NCI-H2196 treated with DMSO at 0.1 percent for 48 hours (cell line): ENCODE measurements around the gene WWOX.

Source experiments
- DNase-seq: peaks from one replicate; lab custom pipeline; 2025; ENCODE audit not compliant: unreplicated experiment; lab: John Stamatoyannopoulos, UW

Gene WWOX

DNA sequence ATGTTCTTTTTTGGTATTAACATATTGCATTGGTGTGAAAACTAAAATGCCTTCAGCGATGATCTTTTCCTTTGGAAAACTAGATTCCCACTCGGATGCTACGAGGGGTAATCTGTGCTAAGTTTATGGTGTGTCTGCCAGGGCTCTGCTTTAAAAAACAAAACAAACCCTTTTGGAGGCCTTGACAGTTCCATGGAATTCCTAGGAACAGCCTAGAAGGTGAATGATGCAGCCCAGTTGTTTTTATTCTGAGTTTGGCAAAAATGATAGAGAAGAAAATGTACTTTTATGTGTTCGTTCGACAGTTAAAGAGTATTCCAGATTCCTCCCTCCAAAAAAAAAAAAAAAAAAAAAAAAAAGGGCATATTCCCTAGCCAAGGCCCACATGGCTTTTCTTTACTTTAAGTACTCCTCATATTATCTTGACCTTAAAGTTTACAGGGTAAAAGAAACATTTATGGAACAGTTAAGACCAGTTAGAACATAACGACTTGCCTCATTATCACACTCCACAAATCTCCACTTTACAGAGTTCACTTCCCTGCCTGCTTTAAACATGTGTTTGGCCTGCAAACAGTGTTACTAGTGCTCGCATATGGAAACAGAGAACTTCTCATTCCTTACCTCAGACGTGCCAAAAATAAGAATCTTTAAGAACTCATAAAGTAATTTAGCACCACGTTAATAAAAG lies 159.1 kb downstream of the WWOX start:
- no peak for DNase-seq

DNA sequence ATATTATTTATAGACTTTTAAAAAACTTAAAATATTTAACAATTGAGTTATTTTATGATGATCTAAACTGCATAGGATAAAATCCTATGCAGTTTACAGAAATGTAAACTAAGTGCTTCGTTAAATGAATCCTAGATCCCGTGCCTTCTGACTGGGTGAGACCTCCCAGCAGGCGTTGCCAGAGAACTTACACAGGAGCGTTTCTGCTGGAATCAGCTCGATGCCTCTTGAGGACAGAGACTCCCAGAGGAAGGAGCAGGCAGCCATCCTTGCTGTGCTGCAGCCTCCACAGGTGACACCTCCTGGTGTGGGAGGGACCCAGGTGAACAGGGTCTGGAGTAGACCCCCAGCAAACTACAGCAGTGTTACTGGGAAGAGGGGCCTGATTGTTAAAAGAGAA lies 160.4 kb downstream of the WWOX start:
- DNase-seq, result no peak

DNA sequence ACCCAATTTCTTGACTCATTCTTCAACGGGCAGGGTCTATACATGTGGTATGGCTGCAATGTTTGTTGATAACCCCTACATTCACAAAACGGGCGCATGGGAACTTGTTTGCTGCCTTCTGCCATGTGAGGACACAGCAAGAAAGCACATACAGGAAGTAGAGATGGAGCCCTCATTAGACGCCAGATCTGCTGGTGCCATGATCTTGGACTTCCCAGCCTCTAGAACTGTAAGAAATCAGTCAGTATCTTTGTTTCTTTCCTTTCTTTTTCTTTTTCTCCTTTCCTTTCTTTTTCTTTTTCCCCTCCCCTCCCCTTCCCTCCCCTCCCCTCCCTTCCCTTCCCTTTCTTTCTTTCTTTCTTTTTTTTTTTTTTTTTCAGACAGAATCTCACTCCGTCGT lies 165.2 kb downstream of the WWOX start:
- no peak for DNase-seq

DNA sequence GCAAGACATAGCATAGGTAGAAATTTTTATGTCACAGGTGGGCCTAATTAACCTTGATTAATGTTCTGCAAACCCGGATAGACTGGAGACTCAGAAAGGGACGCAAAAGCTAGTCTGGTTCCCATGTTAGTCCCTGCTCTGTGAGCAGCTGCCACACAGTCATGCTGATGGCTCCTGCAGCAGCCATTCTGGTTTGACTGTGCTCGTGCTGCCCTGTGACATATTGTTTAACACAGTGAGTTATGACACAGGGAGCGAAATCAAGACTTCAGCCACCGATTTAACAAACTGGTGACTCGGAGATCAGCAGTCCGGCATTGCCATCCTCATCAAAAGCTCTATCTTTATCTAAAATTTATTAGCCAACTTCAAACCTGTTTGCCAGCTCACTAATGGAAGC lies 169.8 kb downstream of the WWOX start:
- no peak for DNase-seq

DNA sequence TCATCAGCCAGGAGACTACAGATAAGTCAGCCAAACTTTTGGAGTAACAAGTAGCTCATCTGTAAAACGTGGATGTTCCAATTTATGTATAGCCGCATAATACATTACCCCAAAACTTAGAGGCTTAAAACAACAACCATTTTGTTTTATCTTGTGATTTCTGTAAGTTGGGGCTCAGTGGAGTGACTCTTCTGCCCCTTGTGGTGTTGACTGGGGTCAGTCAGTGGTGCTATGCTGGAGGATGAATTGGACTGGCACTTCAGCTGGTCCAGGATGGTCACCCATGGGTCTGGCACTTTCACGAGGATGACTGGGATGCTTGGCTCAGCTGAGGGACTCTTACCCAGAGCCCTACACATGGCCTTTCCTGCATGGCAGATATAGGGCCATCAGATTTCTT lies 172.5 kb downstream of the WWOX start:
- no peak for DNase-seq

DNA sequence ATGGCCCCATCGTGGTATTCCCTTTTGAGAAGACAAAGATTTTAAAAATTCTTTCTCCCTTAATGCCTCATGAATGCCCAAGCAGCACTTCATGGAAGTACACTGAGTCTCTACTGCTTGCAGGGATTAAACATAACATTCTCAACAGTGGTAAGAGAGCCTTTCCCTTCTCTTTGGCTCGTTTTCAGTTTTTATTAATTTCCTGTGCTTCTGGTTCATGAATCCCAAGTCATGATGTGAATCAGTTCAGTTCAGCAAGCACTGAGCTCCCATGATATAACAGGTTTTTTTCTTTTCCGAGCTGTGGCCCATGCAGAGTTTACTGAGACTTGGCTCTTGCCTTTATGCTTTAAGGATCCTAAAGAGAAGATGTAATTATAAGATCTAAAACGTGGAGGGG lies 175.3 kb downstream of the WWOX start:
- no peak for DNase-seq

DNA sequence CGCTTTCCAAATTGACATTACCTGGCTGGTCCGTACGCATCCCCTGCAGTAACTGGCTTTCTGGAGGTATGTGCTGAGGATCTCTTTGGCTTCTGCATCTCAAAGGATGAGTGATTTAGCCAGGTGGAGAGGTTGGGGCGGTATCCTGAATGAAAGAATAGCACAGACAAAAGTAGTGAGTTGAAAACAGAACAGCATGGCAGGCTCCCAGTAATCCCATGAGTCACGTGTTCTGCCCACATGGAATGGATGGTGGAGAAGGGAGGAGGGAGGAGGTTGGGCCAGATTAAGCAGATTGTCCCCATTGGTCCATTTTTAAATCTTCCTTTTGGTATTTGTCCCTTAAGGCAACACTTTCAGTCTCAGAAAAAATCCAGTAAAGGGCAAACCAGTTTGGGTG lies 176.0 kb downstream of the WWOX start:
- no peak for DNase-seq

DNA sequence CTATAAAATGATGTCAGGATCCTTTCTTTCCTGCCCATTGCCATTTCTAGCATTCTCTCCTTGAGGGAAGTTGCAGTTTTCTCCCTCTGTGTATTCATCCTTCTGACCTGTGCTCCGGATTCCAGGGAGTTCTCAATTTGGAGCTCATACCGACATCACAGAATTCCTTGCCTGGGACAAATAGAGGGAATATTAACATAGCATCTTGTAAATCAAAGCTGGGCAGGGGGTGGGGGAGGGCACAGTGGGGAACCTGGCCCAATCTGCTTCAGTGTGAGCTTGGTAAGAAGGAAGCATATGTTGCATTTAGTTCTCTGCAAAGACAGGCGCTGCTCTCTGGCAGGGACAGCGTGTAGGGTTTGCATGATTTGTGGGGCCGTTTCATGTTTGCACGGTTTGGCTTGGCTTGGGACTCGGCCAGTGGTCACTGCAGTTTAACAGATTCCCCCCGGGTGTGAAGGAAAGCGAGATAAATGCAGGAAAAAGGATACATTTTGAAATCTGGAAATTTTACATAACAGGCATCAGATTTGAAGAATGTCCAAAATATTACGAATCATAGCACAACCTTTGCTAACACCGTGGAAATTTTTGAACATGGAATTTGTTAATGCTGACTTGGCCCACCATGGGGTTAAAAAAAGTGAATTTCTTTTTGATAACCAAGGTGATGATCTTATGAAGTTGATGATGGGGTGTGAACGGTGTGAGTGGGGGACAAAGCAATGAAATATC lies 178.0 kb downstream of the WWOX start:
- no peak for DNase-seq

DNA sequence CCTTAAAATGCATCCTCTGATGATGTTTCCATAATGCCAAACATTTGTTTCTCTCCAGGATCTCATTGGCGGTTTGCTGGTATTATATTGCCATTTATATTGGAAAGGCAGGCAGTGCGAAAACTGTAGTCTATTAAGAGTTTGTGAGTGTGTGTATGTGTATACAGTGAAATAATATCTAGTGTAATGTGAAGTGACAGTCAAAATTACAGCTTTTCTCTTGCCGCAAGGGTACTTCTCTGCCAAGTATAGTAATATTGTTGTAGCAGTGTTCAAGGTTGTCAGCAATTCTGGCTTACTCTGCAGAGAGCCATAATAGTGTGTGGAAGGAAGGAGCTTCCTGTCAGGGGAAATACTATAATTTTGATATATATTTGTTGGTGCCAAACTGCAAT lies 178.6 kb downstream of the WWOX start:
- no peak for DNase-seq

DNA sequence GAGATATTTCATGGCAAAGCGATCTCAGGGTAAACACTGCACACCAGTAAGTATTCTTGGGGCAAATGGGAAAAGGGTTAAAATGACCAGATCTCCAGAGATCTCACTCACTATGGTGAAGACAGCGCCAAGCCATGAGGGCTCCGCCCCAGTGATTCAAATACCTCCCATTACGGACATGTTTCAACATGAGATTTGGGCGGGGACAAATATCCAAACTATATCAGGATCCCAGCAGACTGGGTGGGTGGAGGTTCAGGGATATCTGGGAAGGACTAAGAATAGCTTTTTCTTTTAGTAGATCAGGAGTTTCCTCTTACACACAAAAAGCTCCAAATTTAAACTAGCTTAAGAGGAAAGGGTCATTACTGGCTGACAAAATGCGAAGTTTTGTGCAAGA lies 181.7 kb downstream of the WWOX start:
- no peak for DNase-seq

DNA sequence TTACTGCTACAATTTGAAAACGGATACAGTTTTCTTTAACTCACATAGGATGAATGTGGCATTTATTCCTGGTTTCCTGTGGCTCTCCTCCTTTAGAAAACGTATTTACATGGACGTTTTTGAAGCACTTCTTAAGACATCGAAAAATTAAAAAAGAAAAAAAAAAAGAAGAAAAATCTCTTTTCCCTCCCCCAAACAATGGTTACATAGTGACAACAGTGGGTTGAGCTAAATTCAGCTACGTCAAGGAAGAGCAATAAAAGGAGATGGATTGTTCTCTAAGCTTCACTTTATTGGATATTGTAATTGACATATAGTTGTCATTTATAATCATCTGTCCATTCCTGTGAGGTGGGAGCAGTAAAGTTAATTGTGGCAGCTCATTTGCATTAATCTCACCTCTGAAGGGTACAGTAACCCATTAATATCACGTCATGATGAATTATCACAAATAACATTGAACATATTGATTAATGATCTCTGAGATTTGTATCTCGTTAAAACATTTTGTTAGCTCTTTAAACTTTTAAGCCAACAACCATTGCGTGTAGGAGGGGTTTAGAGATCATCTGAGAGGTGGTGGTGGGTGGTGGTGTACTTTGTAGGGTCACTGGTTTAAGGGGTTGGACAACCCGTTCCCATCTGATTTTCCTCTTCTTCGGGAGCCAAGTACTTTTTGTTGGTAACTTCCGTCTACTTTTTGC lies 184.2 kb downstream of the WWOX start:
- no peak for DNase-seq

DNA sequence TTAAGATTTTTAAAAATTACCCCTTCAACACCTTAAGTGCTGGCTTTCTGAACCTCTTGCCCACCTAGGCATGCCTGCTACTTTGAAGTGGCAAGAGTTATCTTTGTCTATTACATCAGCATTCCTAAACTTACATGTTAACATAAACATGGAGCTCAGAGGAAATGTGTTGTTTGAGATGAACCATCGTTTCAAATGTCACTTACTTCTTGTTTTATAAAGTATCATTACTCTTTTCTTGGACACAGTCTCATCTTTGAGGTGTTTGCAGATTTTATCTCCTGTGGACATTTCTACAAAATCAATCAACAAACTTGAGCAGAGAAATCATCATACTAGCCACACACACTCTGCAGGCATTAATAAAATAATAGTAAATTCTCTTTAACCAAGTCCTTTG lies 184.9 kb downstream of the WWOX start:
- no peak for DNase-seq

DNA sequence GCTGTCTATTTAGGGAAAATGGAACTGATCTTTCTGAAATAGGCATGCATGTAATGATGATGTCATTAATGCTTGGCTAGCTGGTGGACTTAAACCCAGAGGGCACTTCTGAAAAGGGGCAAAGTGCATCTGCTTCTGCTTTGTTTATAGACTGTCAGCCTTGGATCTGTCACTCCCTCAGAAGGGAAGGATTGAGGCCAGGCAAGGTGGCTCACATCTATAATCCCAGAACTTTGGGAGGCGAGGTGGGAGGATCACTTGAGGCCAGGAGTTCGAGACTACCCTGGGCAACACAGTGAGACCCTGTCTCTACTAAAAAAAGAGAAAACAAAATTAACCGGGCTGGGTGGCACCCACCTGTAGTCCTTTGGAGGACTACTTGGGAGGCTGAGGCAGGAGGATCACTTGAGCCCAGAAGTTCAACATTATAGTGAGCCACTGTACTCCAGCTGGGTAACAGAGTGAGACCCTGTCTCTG lies 185.5 kb downstream of the WWOX start:
- no peak for DNase-seq

DNA sequence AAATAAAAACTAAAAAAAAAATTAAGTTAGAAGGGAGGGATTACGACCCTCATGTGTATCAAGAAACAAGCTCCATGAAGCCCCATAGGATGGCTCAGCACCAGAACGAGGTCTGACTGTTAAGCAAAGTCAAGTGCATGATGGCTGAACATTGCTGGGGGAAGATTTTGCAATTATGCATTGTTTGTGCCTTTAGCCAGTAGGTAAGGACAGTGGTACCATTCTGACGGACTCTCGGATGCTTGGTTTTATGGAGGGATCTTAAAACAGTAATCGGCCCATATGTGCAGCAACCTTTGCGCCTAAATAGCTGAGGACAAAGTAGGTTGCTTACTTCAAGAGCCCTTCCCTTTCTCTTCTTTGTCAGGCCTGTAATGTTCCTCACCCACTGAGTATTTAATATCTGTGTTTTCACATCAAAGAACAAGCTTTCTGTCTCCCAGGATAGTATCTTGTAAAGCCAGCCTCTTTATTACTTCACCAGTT lies 186.0 kb downstream of the WWOX start:
- DNase-seq, result no peak

DNA sequence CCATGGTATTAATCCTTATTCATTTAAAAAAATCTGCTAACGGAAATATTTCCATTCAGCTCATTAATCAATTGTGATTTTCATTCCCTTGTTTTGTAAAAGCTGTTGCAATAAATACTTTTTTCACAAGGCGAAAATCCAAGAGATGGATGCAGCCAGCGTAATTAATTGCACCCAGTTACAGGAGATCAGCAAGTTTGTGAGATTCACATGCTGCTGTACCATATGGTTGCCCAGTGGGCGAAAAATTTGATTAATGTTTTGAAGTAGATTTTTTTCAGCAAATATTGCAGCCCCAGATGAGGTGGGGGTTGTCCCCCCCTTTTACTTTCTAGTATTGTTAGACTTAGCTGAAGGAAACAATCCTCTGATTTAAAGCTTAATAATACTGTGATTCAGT lies 186.6 kb downstream of the WWOX start:
- DNase-seq, result no peak

DNA sequence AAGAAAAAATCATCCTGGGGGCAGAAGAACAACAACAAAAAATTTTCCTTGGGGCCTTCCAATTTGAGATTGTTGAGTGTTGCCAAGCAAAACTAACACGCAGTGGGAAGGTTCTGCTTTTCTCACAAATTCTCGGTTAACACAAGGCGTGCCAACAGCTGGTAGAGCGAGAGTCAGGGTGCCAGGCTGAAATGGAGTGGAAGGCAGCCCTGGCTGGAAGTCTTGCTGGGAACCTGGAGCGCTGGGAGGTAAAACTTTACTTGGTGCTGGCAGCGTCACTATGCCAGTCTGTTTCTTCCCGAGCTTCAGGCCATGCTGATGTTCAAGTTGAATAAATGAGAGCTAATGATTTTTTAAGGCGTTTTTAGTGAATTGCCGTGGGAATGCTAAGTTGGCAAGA lies 189.4 kb downstream of the WWOX start:
- no peak for DNase-seq

DNA sequence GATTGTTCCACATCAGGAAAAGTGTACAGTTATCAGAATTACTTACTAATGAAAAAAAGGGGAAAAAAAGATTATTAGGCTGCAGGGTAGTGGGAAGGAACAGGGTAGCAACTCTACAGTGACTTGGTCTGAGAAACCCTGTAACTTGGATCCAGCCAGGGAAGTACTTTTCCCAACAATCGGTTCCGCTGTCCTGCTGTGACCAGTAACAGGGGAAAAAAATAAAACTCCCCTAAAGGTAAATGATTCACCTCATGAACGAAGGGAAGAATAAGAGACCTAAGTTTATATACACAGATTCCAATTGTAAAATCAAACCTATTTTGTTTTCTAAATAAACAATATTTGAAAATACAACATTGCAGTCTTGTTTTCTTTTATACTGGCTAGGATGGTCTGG lies 189.9 kb downstream of the WWOX start:
- DNase-seq, result no peak

DNA sequence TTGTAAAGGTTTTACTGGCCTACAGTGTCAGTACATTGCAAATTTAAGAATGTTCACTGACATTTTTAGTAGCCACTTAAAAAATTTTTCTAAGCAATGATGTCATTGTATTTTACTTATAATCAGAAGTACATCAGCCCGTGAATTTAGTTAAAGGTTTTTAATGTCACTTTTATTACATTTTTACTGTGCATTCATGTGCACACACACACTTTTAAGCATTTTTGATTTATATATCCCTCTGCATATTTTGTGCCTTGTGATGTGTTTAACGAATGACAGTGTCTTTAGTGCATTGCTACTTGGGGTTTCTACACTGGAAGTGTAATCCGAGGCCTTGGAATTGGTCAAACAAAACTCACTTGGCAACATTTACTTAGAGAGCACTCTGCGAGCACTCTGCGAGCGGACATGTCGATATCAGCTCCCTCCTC lies 190.4 kb downstream of the WWOX start:
- DNase-seq, result no peak

DNA sequence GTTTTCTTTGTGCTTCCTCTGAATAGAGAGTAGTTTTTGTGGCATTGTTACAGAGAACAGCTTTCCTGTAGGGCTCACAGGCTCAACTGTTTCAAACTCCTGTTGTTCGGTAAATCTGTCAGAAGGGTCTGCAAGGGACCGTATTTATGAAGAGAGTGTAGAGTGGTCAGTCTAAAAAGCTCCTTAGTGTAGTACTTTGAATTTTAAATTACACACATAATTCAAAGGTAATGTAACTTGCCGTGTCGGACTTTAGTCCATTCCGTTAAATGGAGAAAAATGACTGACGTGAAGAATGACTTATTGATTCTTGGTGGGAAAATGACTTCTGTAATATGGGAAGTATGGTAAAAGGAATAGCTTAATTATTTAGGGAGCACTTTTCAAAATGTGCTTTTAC lies 190.9 kb downstream of the WWOX start:
- no peak for DNase-seq

DNA sequence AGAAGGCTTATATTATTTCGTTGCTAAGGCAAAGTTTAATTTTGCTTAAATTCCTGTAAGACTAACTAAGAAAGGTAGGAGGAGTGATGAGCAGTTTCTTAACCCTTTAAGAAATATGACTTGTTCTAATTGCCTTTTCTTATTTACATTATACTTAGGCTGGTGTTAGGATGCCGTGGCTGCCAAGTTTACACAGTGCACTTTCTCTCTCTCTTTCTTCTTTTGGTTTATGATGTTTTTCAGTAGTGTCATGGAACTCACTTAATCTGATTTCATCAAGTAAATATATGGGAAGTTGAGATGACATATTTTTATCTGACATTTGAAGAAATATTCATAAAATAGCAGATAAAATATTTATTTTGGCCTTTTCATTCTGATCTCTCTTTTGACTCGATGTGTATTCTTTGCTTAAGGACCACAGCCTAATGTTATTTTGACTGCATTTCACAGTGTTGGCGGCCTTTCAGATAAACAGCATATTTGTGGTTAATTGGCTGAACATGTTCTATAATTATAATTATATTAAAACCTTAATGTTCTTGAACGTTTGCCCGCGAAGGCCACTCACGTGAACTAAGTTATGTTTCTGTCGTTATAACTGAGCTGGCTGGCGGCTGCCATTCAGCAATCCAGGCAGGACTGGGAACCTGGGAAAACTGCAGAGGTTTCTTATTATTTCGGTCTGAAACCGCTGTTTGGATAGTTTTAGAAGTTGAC lies 191.6 kb downstream of the WWOX start:
- no peak for DNase-seq

DNA sequence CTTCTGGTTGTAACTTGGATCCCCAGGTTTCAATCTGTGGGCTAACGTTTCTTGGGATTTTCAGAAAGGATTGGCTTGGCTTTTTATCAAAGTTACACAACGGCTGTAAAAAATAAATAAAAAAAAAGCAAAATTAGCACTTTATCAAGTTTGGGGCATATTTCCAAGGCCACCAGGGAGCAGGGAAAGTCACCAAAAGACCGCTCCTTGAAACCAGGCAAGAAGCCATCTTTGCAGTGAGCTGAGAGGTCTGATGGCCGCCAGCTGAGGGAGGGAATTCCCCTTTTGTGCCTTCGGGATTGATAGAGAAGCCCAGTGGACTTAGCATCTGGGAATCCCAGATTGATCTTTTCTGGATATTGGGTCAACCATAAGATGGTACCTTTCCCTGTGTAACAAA lies 192.2 kb downstream of the WWOX start:
- no peak for DNase-seq
